ENCODE data around the gene SH3BGRL2. TPM values are rescaled to one million over a fixed set of nuclear protein-coding genes. Genes with fewer than 3 reads are reported as not detected.

SH3BGRL2 gene
- polyA plus RNA-seq, 1 donor (not counting 4 experiments of a cell fraction or from before 2014, with no cell fraction given): 3.8 TPM

DNA sequence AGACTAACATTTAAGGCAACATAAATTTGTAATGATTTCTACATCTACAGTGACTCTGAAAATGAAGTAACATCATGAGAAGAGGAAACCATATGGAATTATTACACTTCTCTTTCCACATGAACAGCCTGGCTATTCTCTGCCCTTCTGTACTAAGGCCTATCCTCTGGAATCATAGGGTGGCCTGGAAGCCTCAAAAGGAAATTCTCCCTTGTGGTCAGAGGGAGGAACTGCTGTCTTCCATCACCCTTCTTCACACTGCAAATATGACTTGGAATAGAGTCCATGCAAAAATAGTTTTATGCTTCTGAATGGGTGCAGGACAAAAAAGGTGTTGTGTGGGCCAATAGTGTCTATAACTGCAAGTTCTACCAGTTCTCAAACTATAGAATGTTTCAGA, 44.6 kb upstream of the SH3BGRL2 start:
- Histone ChIP-seq H3K27ac (ENCODE audit: control insufficient read depth, insufficient read depth, low read length) (no peak overlapping the region), H3K27me3 (ENCODE audit: control insufficient read depth, extremely low read depth, insufficient read depth, low read length) (no peaks in the 10 kb centered on the region), H3K9me1 (ENCODE audit: control insufficient read depth, extremely low read depth, insufficient read depth, low read length) (no peaks in the 10 kb centered on the region), H3K9ac (ENCODE audit: control insufficient read depth, extremely low read depth, insufficient read depth, low read length) (no peak overlapping the region), H2AFZ (ENCODE audit: control insufficient read depth, low read length) (no peak overlapping the region), H3K79me2 (ENCODE audit: control insufficient read depth, insufficient read depth, low read length) (no peaks in the 10 kb centered on the region), H3K4me1 (ENCODE audit: control insufficient read depth, extremely low read depth, insufficient read depth, low read length) (no peaks in the 10 kb centered on the region), H4K20me1 (ENCODE audit: control insufficient read depth, extremely low read depth, insufficient read depth, low read length) (no peaks in the 10 kb centered on the region), H3K4me3 (ENCODE audit: control insufficient read depth in 2 of 3, extremely low read depth in 1 of 3, insufficient read depth in 2 of 3, low read depth in 1 of 3, low read length in 3 of 3) (no peak overlapping the region), H3K4me2 (ENCODE audit: control insufficient read depth, extremely low read depth, insufficient read depth, low read depth, low read length) (no peak overlapping the region), H3K36me3 (ENCODE audit: control insufficient read depth in 2 of 2, extremely low read depth in 1 of 2, insufficient read depth in 2 of 2, low read length in 2 of 2) (no peaks in the 10 kb centered on the region), H3K9me3 (ENCODE audit: control insufficient read depth, low read depth, low read length) (no peaks in the 10 kb centered on the region)
- FAIRE-seq (no peak), DNase-seq (ENCODE audit: low read depth, low spot score) (no peak)
- TF ChIP-seq, protein P1, sequence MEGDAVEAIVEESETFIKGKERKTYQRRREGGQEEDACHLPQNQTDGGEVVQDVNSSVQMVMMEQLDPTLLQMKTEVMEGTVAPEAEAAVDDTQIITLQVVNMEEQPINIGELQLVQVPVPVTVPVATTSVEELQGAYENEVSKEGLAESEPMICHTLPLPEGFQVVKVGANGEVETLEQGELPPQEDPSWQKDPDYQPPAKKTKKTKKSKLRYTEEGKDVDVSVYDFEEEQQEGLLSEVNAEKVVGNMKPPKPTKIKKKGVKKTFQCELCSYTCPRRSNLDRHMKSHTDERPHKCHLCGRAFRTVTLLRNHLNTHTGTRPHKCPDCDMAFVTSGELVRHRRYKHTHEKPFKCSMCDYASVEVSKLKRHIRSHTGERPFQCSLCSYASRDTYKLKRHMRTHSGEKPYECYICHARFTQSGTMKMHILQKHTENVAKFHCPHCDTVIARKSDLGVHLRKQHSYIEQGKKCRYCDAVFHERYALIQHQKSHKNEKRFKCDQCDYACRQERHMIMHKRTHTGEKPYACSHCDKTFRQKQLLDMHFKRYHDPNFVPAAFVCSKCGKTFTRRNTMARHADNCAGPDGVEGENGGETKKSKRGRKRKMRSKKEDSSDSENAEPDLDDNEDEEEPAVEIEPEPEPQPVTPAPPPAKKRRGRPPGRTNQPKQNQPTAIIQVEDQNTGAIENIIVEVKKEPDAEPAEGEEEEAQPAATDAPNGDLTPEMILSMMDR (optimal IDR thresholded peaks at IDR 0.05 in 1 of 3, IDR thresholded peaks at IDR 0.05 in 1 of 3, conservative IDR thresholded peaks at IDR 0.05 in 1 of 3; ENCODE audit: extremely low read depth in 1 of 3, insufficient read depth in 2 of 3, low read length in 3 of 3): peak; percentile 44 to 68 (median 59)
- no peak for TF ChIP-seq EZH2 (IDR thresholded peaks at IDR 0.05; ENCODE audit: low read length)
- dilution Hi-C loops (cut with MboI; ENCODE audit: extremely low pct_ligation_motif_present, low sequenced_read_pairs): no loop called here

DNA sequence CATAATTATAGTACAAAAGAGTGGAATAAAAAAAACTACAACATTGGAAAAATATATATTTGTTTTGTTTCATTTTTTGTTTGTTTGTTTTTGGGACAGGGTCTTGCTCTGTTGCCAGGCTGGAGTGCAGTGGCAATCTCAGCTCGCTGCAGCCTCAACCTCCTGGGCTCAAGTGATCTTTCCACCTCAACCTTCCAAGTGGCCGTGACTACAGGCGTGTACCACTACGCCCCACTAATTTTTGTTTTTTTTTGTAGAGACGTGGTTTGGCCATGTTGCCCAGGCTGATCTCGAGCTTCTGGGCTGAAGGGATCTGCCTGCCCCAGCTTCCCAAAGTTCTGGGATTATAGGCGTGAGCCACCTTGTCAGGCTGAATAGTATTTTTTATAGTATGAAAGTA, 41.4 kb upstream of the SH3BGRL2 start:
- Histone ChIP-seq H3K27ac (ENCODE audit: control insufficient read depth, insufficient read depth, low read length) (no peak overlapping the region), H3K9me1 (ENCODE audit: control insufficient read depth, extremely low read depth, insufficient read depth, low read length) (no peaks in the 10 kb centered on the region), H3K9ac (ENCODE audit: control insufficient read depth, extremely low read depth, insufficient read depth, low read length) (no peak overlapping the region), H3K4me1 (ENCODE audit: control insufficient read depth, extremely low read depth, insufficient read depth, low read length) (no peaks in the 10 kb centered on the region), H3K27me3 (ENCODE audit: control insufficient read depth, extremely low read depth, insufficient read depth, low read length) (no peaks in the 10 kb centered on the region), H3K79me2 (ENCODE audit: control insufficient read depth, insufficient read depth, low read length) (no peaks in the 10 kb centered on the region), H4K20me1 (ENCODE audit: control insufficient read depth, extremely low read depth, insufficient read depth, low read length) (no peaks in the 10 kb centered on the region), H3K36me3 (ENCODE audit: control insufficient read depth in 2 of 2, extremely low read depth in 1 of 2, insufficient read depth in 2 of 2, low read length in 2 of 2) (no peaks in the 10 kb centered on the region), H3K9me3 (ENCODE audit: control insufficient read depth, low read depth, low read length) (no peaks in the 10 kb centered on the region), H2AFZ (ENCODE audit: control insufficient read depth, low read length) (no peak overlapping the region), H3K4me2 (ENCODE audit: control insufficient read depth, extremely low read depth, insufficient read depth, low read depth, low read length) (no peak overlapping the region), H3K4me3 (ENCODE audit: control insufficient read depth in 2 of 3, extremely low read depth in 1 of 3, insufficient read depth in 2 of 3, low read depth in 1 of 3, low read length in 3 of 3) (no peak overlapping the region)
- dilution Hi-C loops (cut with MboI; ENCODE audit: extremely low pct_ligation_motif_present, low sequenced_read_pairs): no loop called here
- FAIRE-seq (no peak), DNase-seq (ENCODE audit: low read depth, low spot score) (no peak)
- TF ChIP-seq, protein P1 (optimal IDR thresholded peaks at IDR 0.05 in 1 of 3, IDR thresholded peaks at IDR 0.05 in 1 of 3, conservative IDR thresholded peaks at IDR 0.05 in 1 of 3; ENCODE audit: extremely low read depth in 1 of 3, insufficient read depth in 2 of 3, low read length in 3 of 3): no peak
- no peak for TF ChIP-seq EZH2 (IDR thresholded peaks at IDR 0.05; ENCODE audit: low read length)
